ENCODE results near the gene AOPEP. TPM values are rescaled to one million over a fixed set of nuclear protein-coding genes. Genes with fewer than 3 reads are reported as not detected.
A peak's percentile ranks its signal among the peaks of the same experiment; 100 is the strongest.

The AOPEP gene
- total and polyA plus RNA-seq, 11 donors: 105 to 310 (median 185) TPM

GRCh38 chr9:94729199-94729598 lies 2.7 kb downstream of the AOPEP start:
- no peak for ATAC-seq
- DNase-seq: no peak
- Histone ChIP-seq H3K4me1 (peaks cover 0 to 21% (median 16%) of the 10 kb centered on the region in 12 donors), H3K4me3 (no peak overlapping the region), H3K36me3 (no peaks in the 10 kb centered on the region), H3K9me3 (no peaks in the 10 kb centered on the region), H3K27me3 (no peaks in the 10 kb centered on the region), H3K27ac (no peak overlapping the region)
- intact Hi-C loops (cut with DNase I): no loop called here
- TF ChIP-seq POLR2A (IDR thresholded peaks at IDR 0.05) (no peak), CTCF (IDR thresholded peaks at IDR 0.05) (no peak)
- 89 to 96% (median 94%) methylated on average over 3 of the region's 3 CpGs for WGBS, 4 donors

- Histone ChIP-seq H3K27me3 (no peaks in the 10 kb centered on the region), H3K4me1 (peaks cover 0 to 21% (median 12%) of the 10 kb centered on the region in 12 donors), H3K9me3 (no peaks in the 10 kb centered on the region), H3K4me3 (no peak overlapping the region), H3K36me3 (peaks cover 0 to 3% (median 0%) of the 10 kb centered on the region in 9 donors), H3K27ac (peak overlapping the region in 6 of 12 donors; percentile 8 to 54 (median 20))
- DNase-seq (peak in 1 of 5 donors; percentile 20), ATAC-seq (peak in 3 of 4 donors; percentile 55 to 91 (median 86))
- WGBS, 4 donors: 34 to 57% (median 38%) methylated on average over 4 of the region's 4 CpGs
- TF ChIP-seq POLR2A (IDR thresholded peaks at IDR 0.05): no peak
- no peak for TF ChIP-seq CTCF (IDR thresholded peaks at IDR 0.05)
- intact Hi-C loops (cut with DNase I): no loop called here
These were observed 7.7 kb downstream of the AOPEP start for GRCh38 chr9:94734054-94734754.

GRCh38 chr9:94736759-94737158 lies 10.3 kb downstream of the AOPEP start:
- intact Hi-C loops (cut with DNase I): no loop called here
- no peaks in the 10 kb centered on the region for H3K27me3 ChIP-seq

More at GRCh38 chr9:94736759-94737158, 10.3 kb downstream of the AOPEP start:
- no peak for TF ChIP-seq CTCF (IDR thresholded peaks at IDR 0.05)
- TF ChIP-seq POLR2A (IDR thresholded peaks at IDR 0.05): no peak
- DNase-seq (no peak), ATAC-seq (no peak)
- no peaks in the 10 kb centered on the region for H3K9me3 ChIP-seq
- H3K4me3 ChIP-seq: no peak overlapping the region
- H3K36me3 ChIP-seq: peaks cover 0 to 3% (median 0%) of the 10 kb centered on the region in 9 donors
- peaks cover 0 to 24% (median 12%) of the 10 kb centered on the region in 12 donors for H3K4me1 ChIP-seq
- no peak overlapping the region for H3K27ac ChIP-seq

Data from heart left ventricle (tissue), 16 donors.